Measurements from ENCODE around the gene LDAH. TPM values are rescaled to one million over a fixed set of nuclear protein-coding genes. Genes with fewer than 3 reads are reported as not detected.
"Not testable (repeated sequence)": the region's sequence is repeated elsewhere in the genome, so short reads cannot be mapped to it uniquely, and the experiment has no call there.

The LDAH gene
- polyA plus RNA-seq, 3 donors = 38.7 to 42.2 (median 39.1) TPM

GRCh38 chr2:20725782-20726181, 97.1 kb downstream of the LDAH start:
- DNase-seq (ENCODE audit: low read depth in 3 of 3, low spot score in 2 of 3) = no peak

GRCh38 chr2:20724500-20725053, 98.3 kb downstream of the LDAH start:
- no peak for DNase-seq (ENCODE audit: low read depth in 3 of 3, low spot score in 2 of 3)

- DNase-seq (ENCODE audit: low read depth in 3 of 3, low spot score in 2 of 3) = no peak
These were observed 99.4 kb downstream of the LDAH start for GRCh38 chr2:20723543-20723942.

GRCh38 chr2:20722592-20723240, 100.2 kb downstream of the LDAH start:
- DNase-seq (ENCODE audit: low read depth in 3 of 3, low spot score in 2 of 3) = no peak

- DNase-seq (ENCODE audit: low read depth in 3 of 3, low spot score in 2 of 3) = no peak
These were observed 105.3 kb downstream of the LDAH start for GRCh38 chr2:20717641-20718040.

GRCh38 chr2:20716164-20716563, 106.7 kb downstream of the LDAH start:
- DNase-seq (ENCODE audit: low read depth in 3 of 3, low spot score in 2 of 3) = not testable (repeated sequence)

- not testable (repeated sequence) for DNase-seq (ENCODE audit: low read depth in 3 of 3, low spot score in 2 of 3)
These were observed 108.5 kb downstream of the LDAH start for GRCh38 chr2:20714412-20714811.

GRCh38 chr2:20713585-20713984, 109.3 kb downstream of the LDAH start:
- not testable (repeated sequence) for DNase-seq (ENCODE audit: low read depth in 3 of 3, low spot score in 2 of 3)

GRCh38 chr2:20711641-20712040, 111.3 kb downstream of the LDAH start:
- not testable (repeated sequence) for DNase-seq (ENCODE audit: low read depth in 3 of 3, low spot score in 2 of 3)

- no peak for DNase-seq (ENCODE audit: low read depth in 3 of 3, low spot score in 2 of 3)
These were observed 115.3 kb downstream of the LDAH start for GRCh38 chr2:20707601-20708000.

- DNase-seq (ENCODE audit: low read depth in 3 of 3, low spot score in 2 of 3) = no peak
These were observed 116.1 kb downstream of the LDAH start for GRCh38 chr2:20706786-20707185.

- no peak for DNase-seq (ENCODE audit: low read depth in 3 of 3, low spot score in 2 of 3)
These were observed 116.7 kb downstream of the LDAH start for GRCh38 chr2:20706217-20706616.

GRCh38 chr2:20704886-20705285, 118.0 kb downstream of the LDAH start:
- no peak for DNase-seq (ENCODE audit: low read depth in 3 of 3, low spot score in 2 of 3)

GRCh38 chr2:20702563-20702962, 120.3 kb downstream of the LDAH start:
- no peak for DNase-seq (ENCODE audit: low read depth in 3 of 3, low spot score in 2 of 3)

GRCh38 chr2:20698916-20699613, 123.8 kb downstream of the LDAH start:
- no peak for DNase-seq (ENCODE audit: low read depth in 3 of 3, low spot score in 2 of 3)

GRCh38 chr2:20697322-20697934, 125.5 kb downstream of the LDAH start:
- no peak for DNase-seq (ENCODE audit: low read depth in 3 of 3, low spot score in 2 of 3)

- DNase-seq (ENCODE audit: low read depth in 3 of 3, low spot score in 2 of 3) = no peak
These were observed 126.5 kb downstream of the LDAH start for GRCh38 chr2:20696366-20696765.

- no peak for DNase-seq (ENCODE audit: low read depth in 3 of 3, low spot score in 2 of 3)
These were observed 129.6 kb downstream of the LDAH start for GRCh38 chr2:20693317-20693716.

GRCh38 chr2:20692081-20692480, 130.8 kb downstream of the LDAH start:
- no peak for DNase-seq (ENCODE audit: low read depth in 3 of 3, low spot score in 2 of 3)

- DNase-seq (ENCODE audit: low read depth in 3 of 3, low spot score in 2 of 3) = no peak
These were observed 131.7 kb downstream of the LDAH start for GRCh38 chr2:20691076-20691734.
